SK-N-SH (cell line): ENCODE results near the gene BRD7.

ENCODE experiments used
- EP300 ChIP-seq, 2 experiments: IDR thresholded peaks; 2 replicates each; pipeline versions ENCODE4 v1.4.0 to v1.6.1; 2012; ENCODE audit warnings: borderline replicate concordance in 1 of 2, low read depth in 1 of 2, low read length in 1 of 2
- RAD21 ChIP-seq: IDR thresholded peaks from 2 replicates; pipeline ENCODE4 v1.6.1; 2012; ENCODE audit warnings: mild to moderate bottlenecking, low read length
- TF ChIP-seq, protein P1 (sequence below): fragments of 200-600 bp; sonication (generic); IDR thresholded peaks from 2 replicates; pipeline ENCODE4 v1.6.1; 2017; ENCODE audit warnings: antibody characterized with exemption, mild to moderate bottlenecking, moderate library complexity
- TF ChIP-seq, protein P2 (sequence below): IDR thresholded peaks from 2 replicates; pipeline ENCODE4 v1.6.1; 2012; ENCODE audit warnings: mild to moderate bottlenecking, low read depth, low read length, moderate library complexity

DNA sequence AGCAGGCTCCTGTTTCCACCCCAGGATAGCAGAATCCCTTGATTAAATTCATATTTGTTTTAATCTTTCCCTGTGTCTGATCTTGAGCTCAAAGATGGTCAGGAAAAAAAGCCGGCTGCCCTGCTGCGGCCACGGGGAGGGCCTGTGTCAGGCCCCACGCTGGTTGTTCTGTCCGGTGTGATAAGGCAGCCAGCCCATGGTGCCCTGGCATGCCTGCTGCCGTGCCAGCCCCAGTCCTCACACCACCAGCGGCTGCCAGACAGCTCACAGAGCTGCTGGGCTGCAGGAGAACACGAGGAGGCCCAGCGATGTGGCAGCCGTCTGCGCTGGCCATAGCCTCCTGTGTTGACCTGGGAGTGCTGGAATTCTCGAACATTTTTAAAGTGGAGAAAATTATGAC lies 34.7 kb upstream of the BRD7 start:
- no peak; a peak in 1 of 4 replicates for TF ChIP-seq EP300 (IDR thresholded peaks at IDR 0.05; ENCODE audit: borderline replicate concordance in 1 of 2, low read depth in 1 of 2, low read length in 1 of 2)
- TF ChIP-seq, protein P1, sequence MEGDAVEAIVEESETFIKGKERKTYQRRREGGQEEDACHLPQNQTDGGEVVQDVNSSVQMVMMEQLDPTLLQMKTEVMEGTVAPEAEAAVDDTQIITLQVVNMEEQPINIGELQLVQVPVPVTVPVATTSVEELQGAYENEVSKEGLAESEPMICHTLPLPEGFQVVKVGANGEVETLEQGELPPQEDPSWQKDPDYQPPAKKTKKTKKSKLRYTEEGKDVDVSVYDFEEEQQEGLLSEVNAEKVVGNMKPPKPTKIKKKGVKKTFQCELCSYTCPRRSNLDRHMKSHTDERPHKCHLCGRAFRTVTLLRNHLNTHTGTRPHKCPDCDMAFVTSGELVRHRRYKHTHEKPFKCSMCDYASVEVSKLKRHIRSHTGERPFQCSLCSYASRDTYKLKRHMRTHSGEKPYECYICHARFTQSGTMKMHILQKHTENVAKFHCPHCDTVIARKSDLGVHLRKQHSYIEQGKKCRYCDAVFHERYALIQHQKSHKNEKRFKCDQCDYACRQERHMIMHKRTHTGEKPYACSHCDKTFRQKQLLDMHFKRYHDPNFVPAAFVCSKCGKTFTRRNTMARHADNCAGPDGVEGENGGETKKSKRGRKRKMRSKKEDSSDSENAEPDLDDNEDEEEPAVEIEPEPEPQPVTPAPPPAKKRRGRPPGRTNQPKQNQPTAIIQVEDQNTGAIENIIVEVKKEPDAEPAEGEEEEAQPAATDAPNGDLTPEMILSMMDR = no peak
- TF ChIP-seq, protein P2, sequence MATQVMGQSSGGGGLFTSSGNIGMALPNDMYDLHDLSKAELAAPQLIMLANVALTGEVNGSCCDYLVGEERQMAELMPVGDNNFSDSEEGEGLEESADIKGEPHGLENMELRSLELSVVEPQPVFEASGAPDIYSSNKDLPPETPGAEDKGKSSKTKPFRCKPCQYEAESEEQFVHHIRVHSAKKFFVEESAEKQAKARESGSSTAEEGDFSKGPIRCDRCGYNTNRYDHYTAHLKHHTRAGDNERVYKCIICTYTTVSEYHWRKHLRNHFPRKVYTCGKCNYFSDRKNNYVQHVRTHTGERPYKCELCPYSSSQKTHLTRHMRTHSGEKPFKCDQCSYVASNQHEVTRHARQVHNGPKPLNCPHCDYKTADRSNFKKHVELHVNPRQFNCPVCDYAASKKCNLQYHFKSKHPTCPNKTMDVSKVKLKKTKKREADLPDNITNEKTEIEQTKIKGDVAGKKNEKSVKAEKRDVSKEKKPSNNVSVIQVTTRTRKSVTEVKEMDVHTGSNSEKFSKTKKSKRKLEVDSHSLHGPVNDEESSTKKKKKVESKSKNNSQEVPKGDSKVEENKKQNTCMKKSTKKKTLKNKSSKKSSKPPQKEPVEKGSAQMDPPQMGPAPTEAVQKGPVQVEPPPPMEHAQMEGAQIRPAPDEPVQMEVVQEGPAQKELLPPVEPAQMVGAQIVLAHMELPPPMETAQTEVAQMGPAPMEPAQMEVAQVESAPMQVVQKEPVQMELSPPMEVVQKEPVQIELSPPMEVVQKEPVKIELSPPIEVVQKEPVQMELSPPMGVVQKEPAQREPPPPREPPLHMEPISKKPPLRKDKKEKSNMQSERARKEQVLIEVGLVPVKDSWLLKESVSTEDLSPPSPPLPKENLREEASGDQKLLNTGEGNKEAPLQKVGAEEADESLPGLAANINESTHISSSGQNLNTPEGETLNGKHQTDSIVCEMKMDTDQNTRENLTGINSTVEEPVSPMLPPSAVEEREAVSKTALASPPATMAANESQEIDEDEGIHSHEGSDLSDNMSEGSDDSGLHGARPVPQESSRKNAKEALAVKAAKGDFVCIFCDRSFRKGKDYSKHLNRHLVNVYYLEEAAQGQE = no peak
- 0 out of 2 replicates have a peak, but pooled peaks have one; percentile 2 for TF ChIP-seq RAD21
